ENCODE data around the gene CLMN. TPM values are rescaled to one million over a fixed set of nuclear protein-coding genes. Genes with fewer than 3 reads are reported as not detected.

CLMN gene
- total and polyA plus RNA-seq, 2 of the 13 experiments (the other 11 are each of a cell fraction or from before 2014, with no cell fraction given), result 15.1 to 16.7 TPM

DNA sequence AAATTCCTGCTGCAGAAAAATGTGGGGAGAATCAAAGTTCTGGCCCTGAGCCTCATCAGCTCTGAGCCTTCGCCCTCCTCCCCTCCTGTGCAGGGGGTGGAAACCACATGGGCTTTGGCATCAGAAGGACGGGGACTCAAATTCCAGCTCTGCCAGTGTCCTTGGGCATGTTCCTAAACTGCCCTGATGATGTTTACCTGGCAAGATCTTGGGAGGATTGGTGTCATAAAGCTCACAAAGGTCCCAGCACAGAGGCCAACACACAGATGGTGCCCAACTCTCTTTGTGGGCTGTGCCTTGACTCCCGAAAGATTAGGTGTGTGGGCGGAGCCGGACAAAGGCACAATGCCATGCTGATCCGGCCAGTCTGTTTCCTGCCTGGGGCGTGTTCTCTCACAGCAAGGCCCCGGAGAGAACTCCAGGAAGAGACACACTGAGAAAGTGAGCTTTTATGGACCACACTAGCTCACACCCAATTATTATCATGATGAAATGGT is 20.5 kb upstream of the CLMN start (continued):
- TF ChIP-seq, protein P1, sequence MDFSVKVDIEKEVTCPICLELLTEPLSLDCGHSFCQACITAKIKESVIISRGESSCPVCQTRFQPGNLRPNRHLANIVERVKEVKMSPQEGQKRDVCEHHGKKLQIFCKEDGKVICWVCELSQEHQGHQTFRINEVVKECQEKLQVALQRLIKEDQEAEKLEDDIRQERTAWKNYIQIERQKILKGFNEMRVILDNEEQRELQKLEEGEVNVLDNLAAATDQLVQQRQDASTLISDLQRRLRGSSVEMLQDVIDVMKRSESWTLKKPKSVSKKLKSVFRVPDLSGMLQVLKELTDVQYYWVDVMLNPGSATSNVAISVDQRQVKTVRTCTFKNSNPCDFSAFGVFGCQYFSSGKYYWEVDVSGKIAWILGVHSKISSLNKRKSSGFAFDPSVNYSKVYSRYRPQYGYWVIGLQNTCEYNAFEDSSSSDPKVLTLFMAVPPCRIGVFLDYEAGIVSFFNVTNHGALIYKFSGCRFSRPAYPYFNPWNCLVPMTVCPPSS (IDR thresholded peaks at IDR 0.05), result no peak
- peak; percentile 60; the same call in 1 of the 2 replicates for TF ChIP-seq ZNF431 (CRISPR knock-in tag; IDR thresholded peaks at IDR 0.05; ENCODE audit: borderline replicate concordance, low read depth)
- peak; percentile 29; the same call in 1 of the 2 replicates for TF ChIP-seq NR2F6 (IDR thresholded peaks at IDR 0.05)
- TF ChIP-seq NR2F6 (CRISPR knock-in tag; IDR thresholded peaks at IDR 0.05), result no peak
- TF ChIP-seq NFE2 (CRISPR knock-in tag; IDR thresholded peaks at IDR 0.05), result no peak
- TF ChIP-seq, protein P2, sequence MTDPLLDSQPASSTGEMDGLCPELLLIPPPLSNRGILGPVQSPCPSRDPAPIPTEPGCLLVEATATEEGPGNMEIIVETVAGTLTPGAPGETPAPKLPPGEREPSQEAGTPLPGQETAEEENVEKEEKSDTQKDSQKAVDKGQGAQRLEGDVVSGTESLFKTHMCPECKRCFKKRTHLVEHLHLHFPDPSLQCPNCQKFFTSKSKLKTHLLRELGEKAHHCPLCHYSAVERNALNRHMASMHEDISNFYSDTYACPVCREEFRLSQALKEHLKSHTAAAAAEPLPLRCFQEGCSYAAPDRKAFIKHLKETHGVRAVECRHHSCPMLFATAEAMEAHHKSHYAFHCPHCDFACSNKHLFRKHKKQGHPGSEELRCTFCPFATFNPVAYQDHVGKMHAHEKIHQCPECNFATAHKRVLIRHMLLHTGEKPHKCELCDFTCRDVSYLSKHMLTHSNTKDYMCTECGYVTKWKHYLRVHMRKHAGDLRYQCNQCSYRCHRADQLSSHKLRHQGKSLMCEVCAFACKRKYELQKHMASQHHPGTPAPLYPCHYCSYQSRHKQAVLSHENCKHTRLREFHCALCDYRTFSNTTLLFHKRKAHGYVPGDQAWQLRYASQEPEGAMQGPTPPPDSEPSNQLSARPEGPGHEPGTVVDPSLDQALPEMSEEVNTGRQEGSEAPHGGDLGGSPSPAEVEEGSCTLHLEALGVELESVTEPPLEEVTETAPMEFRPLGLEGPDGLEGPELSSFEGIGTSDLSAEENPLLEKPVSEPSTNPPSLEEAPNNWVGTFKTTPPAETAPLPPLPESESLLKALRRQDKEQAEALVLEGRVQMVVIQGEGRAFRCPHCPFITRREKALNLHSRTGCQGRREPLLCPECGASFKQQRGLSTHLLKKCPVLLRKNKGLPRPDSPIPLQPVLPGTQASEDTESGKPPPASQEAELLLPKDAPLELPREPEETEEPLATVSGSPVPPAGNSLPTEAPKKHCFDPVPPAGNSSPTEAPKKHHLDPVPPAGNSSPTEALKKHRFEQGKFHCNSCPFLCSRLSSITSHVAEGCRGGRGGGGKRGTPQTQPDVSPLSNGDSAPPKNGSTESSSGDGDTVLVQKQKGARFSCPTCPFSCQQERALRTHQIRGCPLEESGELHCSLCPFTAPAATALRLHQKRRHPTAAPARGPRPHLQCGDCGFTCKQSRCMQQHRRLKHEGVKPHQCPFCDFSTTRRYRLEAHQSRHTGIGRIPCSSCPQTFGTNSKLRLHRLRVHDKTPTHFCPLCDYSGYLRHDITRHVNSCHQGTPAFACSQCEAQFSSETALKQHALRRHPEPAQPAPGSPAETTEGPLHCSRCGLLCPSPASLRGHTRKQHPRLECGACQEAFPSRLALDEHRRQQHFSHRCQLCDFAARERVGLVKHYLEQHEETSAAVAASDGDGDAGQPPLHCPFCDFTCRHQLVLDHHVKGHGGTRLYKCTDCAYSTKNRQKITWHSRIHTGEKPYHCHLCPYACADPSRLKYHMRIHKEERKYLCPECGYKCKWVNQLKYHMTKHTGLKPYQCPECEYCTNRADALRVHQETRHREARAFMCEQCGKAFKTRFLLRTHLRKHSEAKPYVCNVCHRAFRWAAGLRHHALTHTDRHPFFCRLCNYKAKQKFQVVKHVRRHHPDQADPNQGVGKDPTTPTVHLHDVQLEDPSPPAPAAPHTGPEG (CRISPR knock-in tag; IDR thresholded peaks at IDR 0.05), result no peak
- TF ChIP-seq NCOA1 (CRISPR knock-in tag; IDR thresholded peaks at IDR 0.05), result no peak
- TF ChIP-seq, protein P3, sequence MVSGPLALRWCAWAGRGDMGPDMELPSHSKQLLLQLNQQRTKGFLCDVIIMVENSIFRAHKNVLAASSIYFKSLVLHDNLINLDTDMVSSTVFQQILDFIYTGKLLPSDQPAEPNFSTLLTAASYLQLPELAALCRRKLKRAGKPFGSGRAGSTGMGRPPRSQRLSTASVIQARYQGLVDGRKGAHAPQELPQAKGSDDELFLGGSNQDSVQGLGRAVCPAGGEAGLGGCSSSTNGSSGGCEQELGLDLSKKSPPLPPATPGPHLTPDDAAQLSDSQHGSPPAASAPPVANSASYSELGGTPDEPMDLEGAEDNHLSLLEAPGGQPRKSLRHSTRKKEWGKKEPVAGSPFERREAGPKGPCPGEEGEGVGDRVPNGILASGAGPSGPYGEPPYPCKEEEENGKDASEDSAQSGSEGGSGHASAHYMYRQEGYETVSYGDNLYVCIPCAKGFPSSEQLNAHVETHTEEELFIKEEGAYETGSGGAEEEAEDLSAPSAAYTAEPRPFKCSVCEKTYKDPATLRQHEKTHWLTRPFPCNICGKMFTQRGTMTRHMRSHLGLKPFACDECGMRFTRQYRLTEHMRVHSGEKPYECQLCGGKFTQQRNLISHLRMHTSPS (CRISPR knock-in tag; IDR thresholded peaks at IDR 0.05; ENCODE audit: low read depth), result peak; percentile 93
- TF ChIP-seq HOXA3 (CRISPR knock-in tag; IDR thresholded peaks at IDR 0.05), result 0 out of 2 replicates have a peak, but pooled peaks have one; percentile 15
- TF ChIP-seq, protein P4, sequence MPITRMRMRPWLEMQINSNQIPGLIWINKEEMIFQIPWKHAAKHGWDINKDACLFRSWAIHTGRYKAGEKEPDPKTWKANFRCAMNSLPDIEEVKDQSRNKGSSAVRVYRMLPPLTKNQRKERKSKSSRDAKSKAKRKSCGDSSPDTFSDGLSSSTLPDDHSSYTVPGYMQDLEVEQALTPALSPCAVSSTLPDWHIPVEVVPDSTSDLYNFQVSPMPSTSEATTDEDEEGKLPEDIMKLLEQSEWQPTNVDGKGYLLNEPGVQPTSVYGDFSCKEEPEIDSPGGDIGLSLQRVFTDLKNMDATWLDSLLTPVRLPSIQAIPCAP (CRISPR knock-in tag; IDR thresholded peaks at IDR 0.05; ENCODE audit: low read depth), result no peak
- no peak for TF ChIP-seq ZSCAN30 (CRISPR knock-in tag; IDR thresholded peaks at IDR 0.05)
- TF ChIP-seq TMF1 (CRISPR knock-in tag; IDR thresholded peaks at IDR 0.05; ENCODE audit: low read depth), result no peak
- TF ChIP-seq ETV5 (CRISPR knock-in tag; IDR thresholded peaks at IDR 0.05; ENCODE audit: borderline replicate concordance), result peak; percentile 18; the same call in 1 of the 2 replicates
- TF ChIP-seq, protein P5, sequence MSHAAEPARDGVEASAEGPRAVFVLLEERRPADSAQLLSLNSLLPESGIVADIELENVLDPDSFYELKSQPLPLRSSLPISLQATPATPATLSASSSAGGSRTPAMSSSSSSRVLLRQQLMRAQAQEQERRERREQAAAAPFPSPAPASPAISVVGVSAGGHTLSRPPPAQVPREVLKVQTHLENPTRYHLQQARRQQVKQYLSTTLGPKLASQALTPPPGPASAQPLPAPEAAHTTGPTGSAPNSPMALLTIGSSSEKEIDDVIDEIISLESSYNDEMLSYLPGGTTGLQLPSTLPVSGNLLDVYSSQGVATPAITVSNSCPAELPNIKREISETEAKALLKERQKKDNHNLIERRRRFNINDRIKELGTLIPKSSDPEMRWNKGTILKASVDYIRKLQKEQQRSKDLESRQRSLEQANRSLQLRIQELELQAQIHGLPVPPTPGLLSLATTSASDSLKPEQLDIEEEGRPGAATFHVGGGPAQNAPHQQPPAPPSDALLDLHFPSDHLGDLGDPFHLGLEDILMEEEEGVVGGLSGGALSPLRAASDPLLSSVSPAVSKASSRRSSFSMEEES (CRISPR knock-in tag; IDR thresholded peaks at IDR 0.05), result no peak
- TF ChIP-seq, protein P6, sequence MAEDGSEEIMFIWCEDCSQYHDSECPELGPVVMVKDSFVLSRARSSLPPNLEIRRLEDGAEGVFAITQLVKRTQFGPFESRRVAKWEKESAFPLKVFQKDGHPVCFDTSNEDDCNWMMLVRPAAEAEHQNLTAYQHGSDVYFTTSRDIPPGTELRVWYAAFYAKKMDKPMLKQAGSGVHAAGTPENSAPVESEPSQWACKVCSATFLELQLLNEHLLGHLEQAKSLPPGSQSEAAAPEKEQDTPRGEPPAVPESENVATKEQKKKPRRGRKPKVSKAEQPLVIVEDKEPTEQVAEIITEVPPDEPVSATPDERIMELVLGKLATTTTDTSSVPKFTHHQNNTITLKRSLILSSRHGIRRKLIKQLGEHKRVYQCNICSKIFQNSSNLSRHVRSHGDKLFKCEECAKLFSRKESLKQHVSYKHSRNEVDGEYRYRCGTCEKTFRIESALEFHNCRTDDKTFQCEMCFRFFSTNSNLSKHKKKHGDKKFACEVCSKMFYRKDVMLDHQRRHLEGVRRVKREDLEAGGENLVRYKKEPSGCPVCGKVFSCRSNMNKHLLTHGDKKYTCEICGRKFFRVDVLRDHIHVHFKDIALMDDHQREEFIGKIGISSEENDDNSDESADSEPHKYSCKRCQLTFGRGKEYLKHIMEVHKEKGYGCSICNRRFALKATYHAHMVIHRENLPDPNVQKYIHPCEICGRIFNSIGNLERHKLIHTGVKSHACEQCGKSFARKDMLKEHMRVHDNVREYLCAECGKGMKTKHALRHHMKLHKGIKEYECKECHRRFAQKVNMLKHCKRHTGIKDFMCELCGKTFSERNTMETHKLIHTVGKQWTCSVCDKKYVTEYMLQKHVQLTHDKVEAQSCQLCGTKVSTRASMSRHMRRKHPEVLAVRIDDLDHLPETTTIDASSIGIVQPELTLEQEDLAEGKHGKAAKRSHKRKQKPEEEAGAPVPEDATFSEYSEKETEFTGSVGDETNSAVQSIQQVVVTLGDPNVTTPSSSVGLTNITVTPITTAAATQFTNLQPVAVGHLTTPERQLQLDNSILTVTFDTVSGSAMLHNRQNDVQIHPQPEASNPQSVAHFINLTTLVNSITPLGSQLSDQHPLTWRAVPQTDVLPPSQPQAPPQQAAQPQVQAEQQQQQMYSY (CRISPR knock-in tag; IDR thresholded peaks at IDR 0.05), result no peak

Data from HepG2 (cell line).